ENCODE data around the gene ARFGEF2. TPM values are rescaled to one million over a fixed set of nuclear protein-coding genes. Genes with fewer than 3 reads are reported as not detected.

Gene ARFGEF2
- total and polyA plus RNA-seq, 8 donors: 22.1 to 34.5 (median 23.1) TPM

GRCh38 chr20:48962976-48963771, 41.7 kb downstream of the ARFGEF2 start:
- Histone ChIP-seq H3K4me3 (no peak overlapping the region), H3K9me3 (no peaks in the 10 kb centered on the region), H3K4me1 (peaks cover 0 to 5% of the 10 kb centered on the region in 2 donors), H3K27me3 (no peaks in the 10 kb centered on the region), H3K36me3 (peaks cover 0 to 73% of the 10 kb centered on the region in 2 donors), H3K27ac (no peak overlapping the region)
- TF ChIP-seq CTCF (IDR thresholded peaks at IDR 0.05): no peak
- intact Hi-C loops (cut with DNase I): no loop called here
- ATAC-seq (peak; percentile 67), DNase-seq (no peak)

- Histone ChIP-seq H3K27ac (no peak overlapping the region), H3K36me3 (peaks cover 0 to 77% of the 10 kb centered on the region in 2 donors), H3K4me1 (peaks cover 0 to 5% of the 10 kb centered on the region in 2 donors), H3K4me3 (no peak overlapping the region), H3K9me3 (no peaks in the 10 kb centered on the region), H3K27me3 (no peaks in the 10 kb centered on the region)
- no peak for DNase-seq
- TF ChIP-seq CTCF (IDR thresholded peaks at IDR 0.05): no peak
- no peak for ATAC-seq
- intact Hi-C loops (cut with DNase I): no loop called here
These were observed 43.8 kb downstream of the ARFGEF2 start for GRCh38 chr20:48965189-48965910.

- Histone ChIP-seq H3K36me3 (peaks cover 0 to 99% of the 10 kb centered on the region in 2 donors), H3K4me3 (no peak overlapping the region), H3K9me3 (no peaks in the 10 kb centered on the region), H3K27me3 (no peaks in the 10 kb centered on the region), H3K27ac (no peak overlapping the region), H3K4me1 (no peaks in the 10 kb centered on the region)
- DNase-seq (no peak), ATAC-seq (no peak)
- TF ChIP-seq CTCF (IDR thresholded peaks at IDR 0.05): no peak
- intact Hi-C loops (cut with DNase I): no loop called here
These were observed 49.3 kb downstream of the ARFGEF2 start for GRCh38 chr20:48970681-48971365.

GRCh38 chr20:48971956-48972355, 50.4 kb downstream of the ARFGEF2 start:
- ATAC-seq (no peak), DNase-seq (no peak)
- intact Hi-C loops (cut with DNase I): no loop called here

More at GRCh38 chr20:48971956-48972355, 50.4 kb downstream of the ARFGEF2 start:
- TF ChIP-seq CTCF (IDR thresholded peaks at IDR 0.05): no peak
- Histone ChIP-seq H3K27me3 (no peaks in the 10 kb centered on the region), H3K4me1 (no peaks in the 10 kb centered on the region), H3K36me3 (peaks cover 0 to 99% of the 10 kb centered on the region in 2 donors), H3K9me3 (no peaks in the 10 kb centered on the region), H3K27ac (no peak overlapping the region), H3K4me3 (no peak overlapping the region)
